Measurements from ENCODE around the gene GNG3.

GRCh38 chr11:62705880-62706849 is 1.3 kb upstream of the GNG3 start:
- no peak for TF ChIP-seq CTCF (IDR thresholded peaks at IDR 0.05; ENCODE audit: insufficient read depth, low read length, poor library complexity, severe bottlenecking)
- no peak for TF ChIP-seq EZH2phosphoT487 (conservative IDR thresholded peaks at IDR 0.05; ENCODE audit: low read length)

Data from SU-DHL-6 (cell line).